Sigmoid colon (tissue), 7 donors: ENCODE results near the gene MAP10. TPM values are rescaled to one million over a fixed set of nuclear protein-coding genes. Genes with fewer than 3 reads are reported as not detected.

Source experiments
- DNase-seq: peaks from one replicate; pipeline ENCODE4 v3.0.0-alpha.2; 2019
- H3K27ac ChIP-seq, 4 donors: fragments of 200-600 bp; sonication (generic); one replicate each; pipeline ENCODE4 v1.5.1; 2016 to 2019; ENCODE audit warnings: mild to moderate bottlenecking in 1 of 4
- H3K27me3 ChIP-seq, 3 donors: fragments of 200-600 bp; sonication (generic); one replicate each; pipeline ENCODE4 v1.5.1; 2019; ENCODE audit warnings: mild to moderate bottlenecking in 1 of 3
- H3K36me3 ChIP-seq, 4 donors: fragments of 200-600 bp; sonication (generic); one replicate each; pipeline ENCODE4 v1.5.1; 2016 to 2019
- H3K4me1 ChIP-seq, 4 donors: fragments of 200-600 bp; sonication (generic); one replicate each; pipeline ENCODE4 v1.5.1; 2017 to 2019
- H3K4me3 ChIP-seq, 4 donors: fragments of 200-600 bp; sonication (generic); one replicate each; pipeline ENCODE4 v1.5.1; 2017 to 2019; ENCODE audit warnings: mild to moderate bottlenecking in 2 of 4, moderate library complexity in 1 of 4
- H3K9me3 ChIP-seq, 4 donors: fragments of 200-600 bp in 3 of 4; sonication (generic) in 3 of 4; one replicate each; pipeline versions ENCODE4 v1.5.1 to v1.6.1; 2013 to 2019
- CTCF ChIP-seq, 4 experiments: fragments of 450-650 bp in 3 of 4; fragments of 200-600 bp in 1 of 4; IDR thresholded peaks; one replicate each; pipeline ENCODE4 v1.5.1; 2016 to 2019; ENCODE audit warnings: antibody characterized with exemption in 4 of 4, mild to moderate bottlenecking in 3 of 4, moderate library complexity in 2 of 4
- EP300 ChIP-seq, 4 donors: sonication (generic); formaldehyde crosslinking; IDR thresholded peaks; one replicate each; pipeline ENCODE4 v1.6.1; 2017; ENCODE audit warnings: antibody characterized with exemption in 4 of 4
- POLR2A ChIP-seq, 2 donors: fragments of 450-650 bp; IDR thresholded peaks; one replicate each; pipeline ENCODE4 v1.6.1; 2016; ENCODE audit warnings: antibody characterized with exemption in 2 of 2, mild to moderate bottlenecking in 2 of 2, moderate library complexity in 2 of 2
- POLR2AphosphoS5 ChIP-seq, 4 donors: sonication (generic); formaldehyde crosslinking; IDR thresholded peaks; one replicate each; pipeline ENCODE4 v1.6.1; 2017; ENCODE audit warnings: antibody characterized with exemption in 4 of 4
- WGBS, 2 donors: extraction: QIAGEN DNeasy Blood & Tissue Kit; methylation state at CpG; one replicate each; pipeline ENCODE4 v1.1.7; 2013; 5-methylcytosine and 5-hydroxymethylcytosine counted together
- intact Hi-C: fragments of 100-400 bp; cut with DNase I; formaldehyde crosslinking; loops from one replicate; pipeline ENCODE4 v1.15.1; 2023
- polyA plus RNA-seq, 3 donors: library from polyadenylated mRNA; stranded (reverse); fragments of 200-250 nt; gene quantifications; one replicate each; pipeline ENCODE4 v1.2.3, GENCODE V29; 2013
- total RNA-seq, 4 donors: library from RNA; depleted of rRNA; stranded (reverse); fragments of >200 nt; gene quantifications; one replicate each; pipeline ENCODE4 v1.1.0, GENCODE V29; 2016
- donor health status: healthy with polysubstance abuse.
- donor health status: Bipolar disorder and iron deficiency.
- donor health status: healthy.

Gene MAP10
- total and polyA plus RNA-seq, 7 donors, result 0.46 to 3.3 (median 2.0) TPM

- Histone ChIP-seq H3K36me3 (no peaks in the 10 kb centered on the region), H3K27ac (no peak overlapping the region), H3K4me3 (no peak overlapping the region), H3K27me3 (no peaks in the 10 kb centered on the region), H3K4me1 (no peaks in the 10 kb centered on the region), H3K9me3 (no peaks in the 10 kb centered on the region)
- 31 to 69% methylated on average over 4 of the region's 4 CpGs for WGBS, 2 donors
- no peak for DNase-seq
- TF ChIP-seq EP300 (IDR thresholded peaks at IDR 0.05) (no peak), CTCF (IDR thresholded peaks at IDR 0.05) (no peak), POLR2A (IDR thresholded peaks at IDR 0.05) (no peak), POLR2AphosphoS5 (IDR thresholded peaks at IDR 0.05) (no peak)
- intact Hi-C loops, result no loop called here
These were observed 31.9 kb downstream of the MAP10 start for GRCh38 chr1:232837087-232837486.

- no peak overlapping the region for H3K27ac ChIP-seq
- intact Hi-C loops, result no loop called here
- H3K4me3 ChIP-seq, result no peak overlapping the region
- TF ChIP-seq POLR2AphosphoS5 (IDR thresholded peaks at IDR 0.05) (no peak), EP300 (IDR thresholded peaks at IDR 0.05) (no peak), POLR2A (IDR thresholded peaks at IDR 0.05) (no peak), CTCF (IDR thresholded peaks at IDR 0.05) (no peak)
- 87 to 90% methylated on average over 6 of the region's 6 CpGs for WGBS, 2 donors
- no peaks in the 10 kb centered on the region for H3K9me3 ChIP-seq
- no peaks in the 10 kb centered on the region for H3K27me3 ChIP-seq
- H3K36me3 ChIP-seq, result no peaks in the 10 kb centered on the region
- no peaks in the 10 kb centered on the region for H3K4me1 ChIP-seq
- no peak for DNase-seq
These were observed 36.8 kb downstream of the MAP10 start for GRCh38 chr1:232841823-232842565.

GRCh38 chr1:232844791-232845190 lies 39.6 kb downstream of the MAP10 start:
- 95 to 96% methylated on average over 5 of the region's 5 CpGs for WGBS, 2 donors
- Histone ChIP-seq H3K9me3 (no peaks in the 10 kb centered on the region), H3K27ac (no peak overlapping the region), H3K4me1 (no peaks in the 10 kb centered on the region), H3K36me3 (no peaks in the 10 kb centered on the region), H3K27me3 (no peaks in the 10 kb centered on the region), H3K4me3 (no peak overlapping the region)
- intact Hi-C loops, result no loop called here
- no peak for TF ChIP-seq EP300 (IDR thresholded peaks at IDR 0.05)
- TF ChIP-seq POLR2A (IDR thresholded peaks at IDR 0.05), result no peak
- TF ChIP-seq POLR2AphosphoS5 (IDR thresholded peaks at IDR 0.05), result no peak
- TF ChIP-seq CTCF (IDR thresholded peaks at IDR 0.05), result no peak
- no peak for DNase-seq

GRCh38 chr1:232845406-232845955 lies 40.3 kb downstream of the MAP10 start:
- no peak for TF ChIP-seq CTCF (IDR thresholded peaks at IDR 0.05)
- no peak for TF ChIP-seq POLR2AphosphoS5 (IDR thresholded peaks at IDR 0.05)
- TF ChIP-seq POLR2A (IDR thresholded peaks at IDR 0.05), result no peak
- no peak for TF ChIP-seq EP300 (IDR thresholded peaks at IDR 0.05)
- intact Hi-C loops, result no loop called here
- no peak for DNase-seq
- H3K27ac ChIP-seq, result no peak overlapping the region
- no peaks in the 10 kb centered on the region for H3K9me3 ChIP-seq
- H3K4me3 ChIP-seq, result no peak overlapping the region
- H3K4me1 ChIP-seq, result no peaks in the 10 kb centered on the region
- H3K27me3 ChIP-seq, result no peaks in the 10 kb centered on the region
- H3K36me3 ChIP-seq, result no peaks in the 10 kb centered on the region
- 85 to 94% methylated on average over 6 of the region's 6 CpGs for WGBS, 2 donors
